Measurements from ENCODE around the gene ANKRD23.

The ANKRD23 gene

DNA sequence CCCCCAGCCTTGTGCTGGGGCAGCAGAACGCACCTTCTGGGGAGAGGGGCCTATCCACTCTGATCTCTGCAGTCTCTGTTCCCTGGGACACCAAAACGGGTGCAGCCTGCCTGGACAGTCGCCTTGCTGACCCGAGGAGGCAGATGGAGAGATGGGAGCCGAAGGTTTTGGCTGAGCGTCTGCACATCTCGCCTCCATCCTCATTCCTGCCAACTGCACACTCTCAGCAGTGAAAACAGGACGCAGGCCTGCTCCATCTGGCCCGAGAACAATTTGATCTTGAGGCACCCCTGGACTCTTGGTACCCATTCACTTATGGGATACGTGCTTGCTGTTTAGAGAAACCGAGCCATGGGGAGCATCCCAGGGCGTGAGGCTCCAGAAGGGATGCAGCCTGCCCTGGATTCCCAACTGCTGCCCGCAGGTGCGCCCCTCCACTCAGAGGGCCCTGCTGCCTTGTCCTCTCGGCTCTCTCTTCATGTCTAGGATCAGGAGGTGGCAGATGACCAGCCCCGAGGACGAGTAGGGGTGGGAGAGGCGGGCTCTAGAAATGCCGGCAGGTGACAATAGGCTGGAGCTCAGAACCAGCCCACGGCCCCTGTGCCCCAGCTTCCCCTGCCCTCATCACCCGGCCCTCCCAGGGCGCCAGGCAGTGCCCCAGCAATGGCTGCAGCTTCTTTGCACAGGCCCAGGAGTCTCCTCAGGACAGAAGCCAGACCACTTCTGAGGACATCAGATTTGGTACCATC is 35.1 kb upstream of the ANKRD23 start:
- TF ChIP-seq HDGF (IDR thresholded peaks at IDR 0.05; ENCODE audit: borderline replicate concordance), result no peak
- no peak for TF ChIP-seq ARNT (IDR thresholded peaks at IDR 0.05)
- TF ChIP-seq TARDBP (IDR thresholded peaks at IDR 0.05), result no peak
- no peak for TF ChIP-seq SP1 (IDR thresholded peaks at IDR 0.05)
- no peak for TF ChIP-seq PKNOX1 (IDR thresholded peaks at IDR 0.05)
- TF ChIP-seq L3MBTL2 (conservative IDR thresholded peaks at IDR 0.05), result no peak
- no peak for TF ChIP-seq BHLHE40 (IDR thresholded peaks at IDR 0.05; ENCODE audit: borderline replicate concordance)
- no peak for TF ChIP-seq FOXK2 (IDR thresholded peaks at IDR 0.05)
- TF ChIP-seq FOXA1 (IDR thresholded peaks at IDR 0.05), result no peak
- TF ChIP-seq LEF1 (IDR thresholded peaks at IDR 0.05; ENCODE audit: borderline replicate concordance), result no peak
- no peak for TF ChIP-seq NFRKB (IDR thresholded peaks at IDR 0.05)
- no peak for TF ChIP-seq FOXM1 (IDR thresholded peaks at IDR 0.05; ENCODE audit: borderline replicate concordance)
- no peak for TF ChIP-seq SUZ12 (IDR thresholded peaks at IDR 0.05)
- POLR2A ChIA-PET, result interaction anchor here (1.0 kb wide), 1 partner anchor 10 kb away, joined by 3 read pairs; no protein-coding TSS in a partner anchor
- no peak for DNase-seq (ENCODE audit: extremely low spot score)
- CTCF ChIA-PET, result no interaction called here

DNA sequence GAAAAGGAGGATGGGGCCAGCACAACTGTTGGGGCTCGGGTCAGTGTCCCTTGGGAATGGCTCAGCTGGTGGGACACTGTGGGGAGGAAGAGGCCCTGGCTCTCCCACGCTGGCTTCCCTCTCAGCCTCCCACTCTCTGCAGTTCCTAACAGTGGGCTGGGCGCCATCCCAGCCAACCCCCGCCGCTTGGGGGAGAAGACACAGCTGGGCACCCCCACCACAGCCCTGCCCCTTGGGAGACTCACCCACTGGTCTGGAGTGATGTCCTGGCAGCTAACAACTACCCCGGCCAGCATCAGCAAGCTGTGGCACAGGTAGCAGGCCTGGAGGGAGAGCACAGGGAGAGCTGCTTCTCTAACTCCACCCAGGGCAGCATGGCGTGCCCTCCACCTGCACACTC is 34.4 kb upstream of the ANKRD23 start:
- ChIA-PET CTCF (no interaction called here), POLR2A (interaction anchor here (1.0 kb wide), 1 partner anchor 10 kb away, joined by 3 read pairs; no protein-coding TSS in a partner anchor)
- no peak for TF ChIP-seq ELF4 (IDR thresholded peaks at IDR 0.05)
- no peak for TF ChIP-seq FOXK2 (IDR thresholded peaks at IDR 0.05)
- TF ChIP-seq HDGF (IDR thresholded peaks at IDR 0.05; ENCODE audit: borderline replicate concordance), result no peak
- TF ChIP-seq FOXA1 (IDR thresholded peaks at IDR 0.05), result no peak
- no peak for TF ChIP-seq ARNT (IDR thresholded peaks at IDR 0.05)
- no peak for TF ChIP-seq CTBP1 (IDR thresholded peaks at IDR 0.05; ENCODE audit: borderline replicate concordance)
- no peak for TF ChIP-seq PKNOX1 (IDR thresholded peaks at IDR 0.05)
- no peak for TF ChIP-seq LEF1 (IDR thresholded peaks at IDR 0.05; ENCODE audit: borderline replicate concordance)
- no peak for TF ChIP-seq ZNF384 (IDR thresholded peaks at IDR 0.05)

DNA sequence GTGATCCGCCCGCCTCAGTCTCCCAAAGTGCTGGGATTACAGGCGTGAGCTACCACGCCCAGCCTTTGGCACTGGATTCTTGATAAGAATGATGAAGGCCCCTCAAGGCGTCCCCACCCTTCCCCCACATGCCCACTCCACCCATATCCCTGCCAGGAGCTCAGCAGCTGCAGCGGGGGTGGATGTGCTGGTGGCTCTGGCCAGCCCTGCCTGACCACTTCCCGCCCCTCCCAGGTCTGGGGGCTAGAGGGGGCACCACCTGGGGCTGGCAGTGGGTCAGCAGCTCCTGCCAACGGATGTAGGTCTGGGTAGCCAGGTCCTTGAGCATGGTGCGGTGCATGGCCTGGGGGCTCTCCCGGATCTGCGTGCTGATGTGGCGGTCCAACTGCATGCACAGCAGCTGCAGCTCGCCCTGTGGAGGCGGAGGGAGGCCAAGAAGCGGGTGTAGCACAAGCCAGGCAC is 33.8 kb upstream of the ANKRD23 start:
- POLR2A ChIA-PET, result interaction anchor here (1.3 kb wide), 1 partner anchor 119 kb away, joined by 3 read pairs; no protein-coding TSS in a partner anchor
- DNase-seq (ENCODE audit: extremely low spot score), result no peak
- TF ChIP-seq TARDBP (IDR thresholded peaks at IDR 0.05) (no peak), CTBP1 (IDR thresholded peaks at IDR 0.05; ENCODE audit: borderline replicate concordance) (no peak), PKNOX1 (IDR thresholded peaks at IDR 0.05) (no peak), FOXK2 (IDR thresholded peaks at IDR 0.05) (no peak), L3MBTL2 (conservative IDR thresholded peaks at IDR 0.05) (no peak), SUZ12 (IDR thresholded peaks at IDR 0.05) (no peak), ZNF384 (IDR thresholded peaks at IDR 0.05) (no peak), HDGF (IDR thresholded peaks at IDR 0.05; ENCODE audit: borderline replicate concordance) (no peak), LEF1 (IDR thresholded peaks at IDR 0.05; ENCODE audit: borderline replicate concordance) (no peak)
- CTCF ChIA-PET, result no interaction called here

More for the DNA sequence above, 34.4 kb upstream of the ANKRD23 start:
- no peak for DNase-seq (ENCODE audit: extremely low spot score)

- DNase-seq (ENCODE audit: extremely low spot score), result no peak
- ChIA-PET POLR2A (interaction anchor here (1.3 kb wide), 1 partner anchor 118 kb away, joined by 3 read pairs; no protein-coding TSS in a partner anchor), CTCF (no interaction called here)
- TF ChIP-seq FOXM1 (IDR thresholded peaks at IDR 0.05; ENCODE audit: borderline replicate concordance), result no peak
- TF ChIP-seq ELF4 (IDR thresholded peaks at IDR 0.05), result no peak
Observed at GRCh38 chr2:96877042-96877451, 33.2 kb upstream of the ANKRD23 start.

GRCh38 chr2:96876269-96877041 is 32.6 kb upstream of the ANKRD23 start:
- ChIA-PET CTCF (interaction anchor here (1.7 kb wide), 1 partner anchor 19 kb away, joined by 5 read pairs; the partner anchor contains the start of gene ANKRD39), POLR2A (interaction anchor here (1.3 kb wide), 1 partner anchor 118 kb away, joined by 3 read pairs; no protein-coding TSS in a partner anchor)
- no peak for DNase-seq (ENCODE audit: extremely low spot score)
- TF ChIP-seq ARNT (IDR thresholded peaks at IDR 0.05), result no peak
- TF ChIP-seq TARDBP (IDR thresholded peaks at IDR 0.05), result no peak
- TF ChIP-seq FOXA1 (IDR thresholded peaks at IDR 0.05), result no peak
- TF ChIP-seq SUZ12 (IDR thresholded peaks at IDR 0.05), result no peak
- no peak for TF ChIP-seq SP1 (IDR thresholded peaks at IDR 0.05)
- no peak for TF ChIP-seq BHLHE40 (IDR thresholded peaks at IDR 0.05; ENCODE audit: borderline replicate concordance)

All from HEK293T (cell line).